ENCODE measurements around the gene ALDH3B1.

The ALDH3B1 gene

DNA sequence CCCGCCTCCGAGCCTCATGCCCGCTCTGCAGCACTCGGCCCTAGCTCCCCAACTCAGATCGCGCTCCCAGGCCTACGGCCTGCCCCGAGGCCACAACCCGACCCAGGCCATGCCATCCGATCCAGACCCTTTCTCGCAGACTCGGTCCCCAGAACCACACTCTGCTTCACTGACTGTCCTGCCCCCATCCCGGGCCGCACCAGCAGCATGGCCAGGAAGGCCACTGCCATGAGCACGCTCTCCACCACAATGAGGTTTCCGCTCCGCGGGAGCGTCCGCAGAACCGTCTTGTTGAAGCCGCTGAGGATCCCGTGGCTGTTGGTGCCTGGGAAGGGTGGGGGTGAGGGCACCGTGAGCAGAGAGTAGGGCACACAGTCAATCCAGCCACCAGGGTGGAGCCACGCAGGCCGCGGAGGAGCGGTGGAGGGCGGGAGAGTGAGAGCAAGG lies 12.6 kb upstream of the ALDH3B1 start:
- FAIRE-seq, result no peak

DNA sequence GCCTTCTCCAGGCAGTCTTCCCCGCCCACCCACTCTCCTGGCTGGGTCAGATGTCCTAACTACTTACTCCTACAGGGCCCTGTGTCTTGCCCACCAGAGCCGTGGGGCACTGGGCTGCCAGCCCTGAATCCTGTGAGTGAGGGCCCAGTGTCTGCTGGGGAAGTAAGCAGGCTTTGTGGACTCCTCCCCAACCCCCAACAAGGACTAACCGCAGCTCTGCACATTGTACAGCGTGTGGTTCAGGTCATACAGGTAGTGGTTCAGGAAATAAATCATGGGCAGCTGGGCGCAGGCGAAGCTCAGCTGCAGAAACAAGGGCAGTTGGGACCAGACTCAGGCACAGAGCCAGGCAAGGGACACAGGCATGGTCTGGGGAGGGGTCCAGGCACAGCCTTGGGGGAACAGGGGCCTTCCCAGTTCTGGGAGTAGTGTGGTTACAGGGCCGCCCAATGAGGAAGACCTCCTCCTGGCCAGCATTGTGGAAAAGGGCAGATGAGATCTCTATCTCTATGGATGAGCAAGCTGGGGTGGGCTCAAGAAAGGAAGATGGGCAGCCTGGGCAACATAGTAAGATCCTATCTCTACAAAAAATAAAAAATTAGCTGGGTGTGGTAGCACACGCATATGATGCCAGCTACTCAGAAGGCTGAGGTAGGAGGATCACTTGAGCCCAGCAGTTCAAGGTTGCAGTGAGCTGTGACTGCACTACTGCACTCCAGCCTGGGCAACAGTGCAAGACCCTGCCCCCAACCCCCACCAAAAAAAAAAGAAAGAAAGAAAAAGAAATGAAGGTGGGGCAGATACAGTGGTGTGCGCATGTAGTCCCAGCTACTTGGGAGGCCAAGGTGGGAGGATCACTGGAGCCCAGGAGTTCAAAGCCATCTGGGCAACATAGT lies 11.7 kb upstream of the ALDH3B1 start:
- no peak for FAIRE-seq

- no peak for FAIRE-seq
Observed at GRCh38 chr11:67999201-67999629, 10.9 kb upstream of the ALDH3B1 start.

GRCh38 chr11:67999704-68000103 lies 10.4 kb upstream of the ALDH3B1 start:
- FAIRE-seq, result no peak

DNA sequence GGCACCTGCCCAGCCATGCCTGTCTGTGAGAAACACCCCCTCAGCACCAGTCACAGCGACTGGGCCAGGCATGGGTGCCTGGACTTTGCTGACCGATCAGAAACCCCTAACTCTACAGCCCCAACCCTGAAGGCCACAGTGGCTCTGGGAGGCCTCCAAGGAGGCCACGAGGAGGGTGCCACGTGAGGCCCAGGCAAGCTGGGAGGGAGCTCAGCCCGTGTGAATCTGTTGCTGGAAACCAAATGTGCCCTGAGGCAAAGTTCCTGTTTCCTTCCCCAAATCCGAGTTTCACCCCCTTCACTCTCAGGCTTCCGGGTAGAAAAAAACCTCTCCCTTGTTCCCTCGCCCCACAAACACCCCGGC lies 7.6 kb upstream of the ALDH3B1 start:
- FAIRE-seq, result no peak

DNA sequence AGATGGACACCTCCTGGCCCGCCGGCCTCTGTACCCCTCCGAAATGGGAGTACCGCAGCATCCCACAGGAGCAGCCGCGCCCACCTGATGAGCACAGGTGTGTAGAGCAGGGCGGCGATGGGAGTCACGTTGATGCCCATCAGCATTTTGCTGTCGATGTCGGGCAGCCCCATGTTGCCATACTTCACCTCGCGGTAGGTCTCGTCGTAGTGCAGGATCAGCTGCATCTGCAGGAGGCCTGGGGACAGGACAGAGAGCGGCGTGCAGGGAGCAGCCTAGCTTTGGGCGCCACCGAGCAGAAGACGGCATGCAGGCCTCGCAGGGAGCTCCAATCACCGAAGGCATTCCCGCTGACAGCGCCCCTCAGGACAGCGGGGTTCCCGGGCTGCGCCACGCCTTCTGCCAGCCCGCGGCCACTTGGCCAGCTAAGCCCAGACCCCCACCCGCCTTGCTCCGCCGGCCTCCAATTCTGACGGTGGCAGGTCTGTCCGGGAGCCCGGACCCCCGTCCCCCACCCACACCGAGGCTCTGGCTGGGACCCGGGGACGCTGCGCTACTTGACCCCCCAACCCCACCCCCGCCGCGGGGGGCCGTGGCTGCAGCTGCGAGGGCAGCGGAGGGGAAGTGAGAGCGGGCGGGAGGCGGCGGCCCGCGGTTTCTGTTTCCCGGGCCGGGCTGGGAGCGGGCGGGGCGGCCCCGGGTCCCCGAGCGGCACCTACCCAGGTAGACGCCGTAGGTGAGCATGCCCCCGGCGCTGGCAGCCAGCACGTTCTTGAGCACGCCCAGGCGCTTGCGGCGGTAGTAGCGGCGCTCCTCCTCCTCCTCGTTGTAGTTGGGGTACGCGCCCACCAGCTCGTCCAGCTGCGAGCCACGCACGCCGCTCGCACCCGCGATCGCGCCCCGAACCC lies 6.9 kb upstream of the ALDH3B1 start:
- FAIRE-seq, result no peak

DNA sequence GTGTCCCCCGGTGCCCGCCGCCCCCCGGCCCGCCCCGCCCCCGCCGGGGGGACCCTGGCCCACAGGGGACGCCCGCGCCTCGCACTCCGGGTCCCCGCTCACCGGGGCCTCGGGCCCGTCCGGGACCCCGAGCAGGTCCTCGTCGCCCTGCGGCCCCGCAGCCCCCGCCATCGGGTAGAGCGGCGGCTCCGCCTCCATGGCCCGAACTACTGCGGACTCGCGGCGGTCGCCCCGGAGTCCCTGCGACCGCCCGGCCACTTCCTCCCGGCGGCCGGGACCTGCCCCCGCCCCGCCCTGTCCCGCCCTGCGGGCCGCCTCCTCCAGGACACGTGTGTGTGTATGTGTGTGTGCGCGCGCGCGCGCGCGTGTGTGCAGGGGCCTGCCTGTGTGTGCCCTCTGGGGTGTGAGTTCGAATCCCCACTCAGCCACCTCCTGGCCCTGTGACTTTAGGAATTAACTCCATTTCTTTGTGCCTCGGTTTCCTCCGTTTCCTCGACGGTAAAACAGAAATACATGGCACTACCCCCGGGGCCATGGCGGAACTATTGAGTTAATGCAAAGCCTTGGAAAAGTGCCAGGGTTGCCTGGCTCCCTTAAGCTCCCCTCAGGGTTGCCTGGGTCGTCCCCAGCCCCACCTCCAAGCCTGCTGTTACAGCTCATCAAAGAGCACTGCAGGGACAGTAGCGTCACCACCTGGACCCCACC lies 6.1 kb upstream of the ALDH3B1 start, which contains the start of gene UNC93B1:
UNC93B1 (minus strand) TSS at position 252 of the 705 bp plus-strand sequence; CDS start at position 198, 54 bp downstream.
- no peak for FAIRE-seq

DNA sequence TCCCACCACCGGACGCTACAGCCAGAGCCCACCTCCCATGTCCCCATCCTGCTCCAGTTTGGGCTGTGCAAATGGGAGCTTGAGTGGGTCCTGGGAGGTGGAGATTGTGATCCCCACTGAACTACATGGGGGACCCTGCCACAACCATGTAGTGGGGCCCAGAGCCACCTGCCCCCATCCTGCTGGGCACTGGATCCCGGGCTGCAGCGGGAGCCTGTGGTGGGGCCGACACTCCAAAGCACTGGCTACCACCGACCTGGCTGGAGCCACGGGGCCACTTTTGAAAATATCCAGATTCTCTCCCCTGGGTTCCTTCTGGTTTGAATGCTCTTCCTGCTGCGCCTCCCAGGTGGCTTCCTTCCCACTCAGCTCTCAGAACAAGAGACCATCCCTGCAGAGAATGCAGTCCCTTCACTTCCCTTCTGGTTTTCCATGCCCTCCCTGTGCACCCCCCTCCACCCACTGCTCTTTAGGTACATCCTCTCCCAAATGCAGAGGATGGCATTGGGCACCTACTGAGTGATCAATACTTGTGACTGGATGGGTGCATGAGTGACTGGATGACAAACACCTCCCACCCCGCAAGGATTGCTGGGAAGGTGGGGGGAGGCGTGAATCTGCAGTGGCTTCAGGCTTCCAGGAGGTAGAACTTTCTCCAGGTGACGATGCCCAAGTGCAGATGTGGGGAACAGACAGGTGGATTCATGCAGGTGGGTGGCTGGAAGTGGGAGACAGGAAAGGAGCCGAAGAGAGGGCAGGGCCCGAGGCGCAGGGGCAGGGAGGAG lies 5.4 kb upstream of the ALDH3B1 start:
- no peak for FAIRE-seq

- no peak for FAIRE-seq
Observed at GRCh38 chr11:68006606-68007166, 3.4 kb upstream of the ALDH3B1 start.

DNA sequence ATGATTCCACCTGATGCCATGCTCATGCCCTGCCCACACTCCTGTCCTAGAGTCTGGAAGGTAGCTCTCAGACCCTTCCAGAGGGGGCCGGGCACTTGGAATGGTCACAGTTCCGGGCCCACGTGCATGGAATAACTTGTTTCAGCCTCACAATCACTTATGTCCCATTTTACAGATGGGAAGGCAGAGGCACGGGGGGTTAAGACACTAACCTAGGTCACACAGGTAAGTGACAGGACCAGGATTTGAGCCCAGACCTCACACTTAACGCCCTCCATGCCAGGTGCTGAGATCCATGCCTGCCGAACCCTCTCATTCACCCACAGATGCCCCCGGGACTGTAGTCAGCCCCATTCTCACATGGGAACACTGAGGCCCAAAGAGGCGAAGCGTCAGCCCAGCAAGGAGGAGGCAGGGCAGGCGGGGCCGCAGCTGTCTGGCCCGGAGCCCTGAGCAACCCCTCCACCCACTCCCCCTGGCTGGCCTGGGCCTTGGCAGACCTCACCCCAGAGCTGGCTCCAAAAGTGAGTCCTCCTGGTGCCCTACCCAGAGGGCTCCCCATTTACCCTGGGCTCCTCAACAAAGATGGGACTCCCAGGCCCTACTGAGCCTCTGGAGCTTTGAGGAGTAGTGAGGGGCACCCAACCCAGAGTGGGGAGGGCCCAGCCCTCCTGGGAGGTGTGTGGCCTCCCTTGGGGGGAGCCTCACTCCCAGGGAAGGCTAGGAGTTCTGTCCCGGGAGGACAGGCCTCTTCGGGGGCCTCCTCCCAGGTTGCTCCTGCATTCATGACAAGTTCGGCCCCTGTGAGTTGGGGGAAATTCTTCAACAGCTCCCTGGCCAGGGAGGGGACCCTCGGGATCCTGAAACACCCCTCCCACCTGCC lies 2.4 kb upstream of the ALDH3B1 start:
- no peak for FAIRE-seq

- no peak for FAIRE-seq
Observed at GRCh38 chr11:68008381-68009337, 1.5 kb upstream of the ALDH3B1 start.

- no peak for FAIRE-seq
Observed at GRCh38 chr11:68009391-68010089, 587 bp upstream of the ALDH3B1 start.

- FAIRE-seq, result no peak
Observed at GRCh38 chr11:68011051-68011943, 1.2 kb downstream of the ALDH3B1 start.

DNA sequence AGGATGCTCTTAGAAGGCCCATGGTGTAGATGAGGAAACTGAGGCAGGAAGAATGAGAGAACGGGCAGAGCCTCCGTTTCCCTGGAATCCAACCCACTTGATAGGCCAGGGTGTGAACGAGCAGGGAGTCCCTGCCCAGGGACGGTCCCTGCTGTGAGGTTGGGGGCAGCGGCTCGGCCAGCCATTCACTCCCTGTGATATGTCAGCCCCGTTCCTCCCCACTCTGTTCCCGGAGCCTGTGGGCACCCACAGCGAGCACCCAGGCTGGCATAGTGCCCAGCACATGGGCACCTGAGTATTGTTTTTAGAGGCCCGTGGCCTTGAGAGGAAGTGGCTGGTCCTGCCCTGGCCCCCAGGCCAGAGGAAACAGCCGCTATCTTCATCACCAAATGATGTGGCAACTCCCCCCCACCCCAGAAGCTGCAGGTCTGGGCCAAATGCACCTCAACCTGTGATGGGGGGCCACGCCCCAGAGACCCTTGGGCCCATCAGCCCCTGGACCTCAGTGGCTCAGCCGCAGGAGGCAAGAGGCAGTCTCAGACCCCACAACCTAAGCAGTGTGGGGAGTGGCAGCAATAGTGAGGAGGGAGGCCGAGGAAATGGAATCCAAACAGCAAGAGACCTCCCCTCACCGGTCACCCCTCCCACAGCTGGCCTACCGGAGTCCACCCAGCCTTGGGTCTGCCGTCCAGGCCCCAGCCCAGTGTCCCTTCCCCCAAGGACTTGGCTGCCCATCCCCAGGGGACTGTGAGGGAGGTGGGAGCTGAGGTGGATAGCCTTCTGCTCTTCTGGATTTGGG lies 2.1 kb downstream of the ALDH3B1 start:
- FAIRE-seq, result no peak

GRCh38 chr11:68012843-68013610 lies 2.9 kb downstream of the ALDH3B1 start:
- no peak for FAIRE-seq

DNA sequence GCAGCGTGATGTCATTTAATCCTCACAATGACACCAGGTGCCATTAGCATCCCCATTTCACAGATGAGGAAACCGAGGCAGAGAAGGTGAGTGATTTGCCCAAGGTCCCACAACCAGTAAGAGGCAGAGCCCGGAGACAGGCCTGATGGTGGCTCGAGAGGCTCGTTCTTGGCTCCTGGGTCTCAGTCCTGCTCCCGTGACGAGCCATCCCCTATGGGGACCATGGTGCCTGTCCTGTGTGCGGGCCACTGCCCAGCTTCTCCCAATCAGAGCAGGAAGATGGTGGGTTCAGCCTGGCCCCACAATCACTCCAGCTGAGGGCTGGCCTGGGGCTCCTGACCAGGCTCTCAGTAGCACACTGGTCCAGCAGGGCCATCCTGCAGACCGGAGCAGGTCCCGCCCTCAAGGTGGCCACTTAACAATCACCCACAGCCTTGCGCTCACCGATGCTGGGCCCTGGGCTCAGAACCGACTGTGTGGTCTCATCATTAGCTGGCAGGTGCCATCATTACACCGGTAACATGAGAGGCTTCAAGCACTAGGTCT lies 3.6 kb downstream of the ALDH3B1 start:
- no peak for FAIRE-seq

Data from colon (tissue), 2 donors.